Measurements from ENCODE around the gene ARMC3. TPM values are rescaled to one million over a fixed set of nuclear protein-coding genes. Genes with fewer than 3 reads are reported as not detected.

ARMC3 gene
- total RNA-seq, 4 donors from 2014 or later = not detected

- H3K9me3 ChIP-seq = peaks cover 0 to 11% (median 5%) of the 10 kb centered on the region in 3 donors
- H3K4me3 ChIP-seq = no peak overlapping the region
- intact Hi-C loops (cut with DNase I) = no loop called here
- peaks cover 0 to 2% (median 0%) of the 10 kb centered on the region in 4 donors for H3K27me3 ChIP-seq
- 79 to 86% methylated on average over 1 of the region's 1 CpG for WGBS, 2 donors
- no peaks in the 10 kb centered on the region for H3K4me1 ChIP-seq
- DNase-seq = no peak
- TF ChIP-seq CTCF (IDR thresholded peaks at IDR 0.05) = no peak
- no peak overlapping the region for H3K27ac ChIP-seq
- no peaks in the 10 kb centered on the region for H3K36me3 ChIP-seq
Observed at GRCh38 chr10:22942437-22942836, 14.6 kb downstream of the ARMC3 start.

GRCh38 chr10:22945934-22946673, 18.3 kb downstream of the ARMC3 start:
- Histone ChIP-seq H3K4me3 (no peak overlapping the region), H3K36me3 (no peaks in the 10 kb centered on the region), H3K9me3 (peaks cover 0 to 20% (median 5%) of the 10 kb centered on the region in 3 donors), H3K27me3 (peaks cover 0 to 2% (median 0%) of the 10 kb centered on the region in 4 donors), H3K4me1 (no peaks in the 10 kb centered on the region), H3K27ac (no peak overlapping the region)
- 77 to 86% methylated on average over 2 of the region's 2 CpGs for WGBS, 2 donors
- no peak for DNase-seq
- intact Hi-C loops (cut with DNase I) = no loop called here
- TF ChIP-seq CTCF (IDR thresholded peaks at IDR 0.05) (no peak), POLR2A (IDR thresholded peaks at IDR 0.05) (no peak)

GRCh38 chr10:22954970-22955369, 27.1 kb downstream of the ARMC3 start:
- intact Hi-C loops (cut with DNase I) = no loop called here
- Histone ChIP-seq H3K9me3 (no peaks in the 10 kb centered on the region), H3K4me3 (no peak overlapping the region), H3K27me3 (no peaks in the 10 kb centered on the region), H3K27ac (no peak overlapping the region), H3K4me1 (no peaks in the 10 kb centered on the region), H3K36me3 (no peaks in the 10 kb centered on the region)
- WGBS, 2 donors = 59 to 72% methylated on average over 3 of the region's 3 CpGs
- DNase-seq = no peak
- no peak for TF ChIP-seq POLR2A (IDR thresholded peaks at IDR 0.05)

- Histone ChIP-seq H3K27ac (no peak overlapping the region), H3K27me3 (no peaks in the 10 kb centered on the region), H3K36me3 (no peaks in the 10 kb centered on the region), H3K9me3 (no peaks in the 10 kb centered on the region), H3K4me1 (no peaks in the 10 kb centered on the region), H3K4me3 (no peak overlapping the region)
- TF ChIP-seq CTCF (IDR thresholded peaks at IDR 0.05) = no peak
- no peak for TF ChIP-seq POLR2A (IDR thresholded peaks at IDR 0.05)
- DNase-seq = no peak
- intact Hi-C loops (cut with DNase I) = no loop called here
- WGBS, 2 donors = 41 to 57% methylated on average over 2 of the region's 2 CpGs
Observed at GRCh38 chr10:22958338-22958737, 30.5 kb downstream of the ARMC3 start.

GRCh38 chr10:22959292-22959691, 31.4 kb downstream of the ARMC3 start:
- TF ChIP-seq POLR2A (IDR thresholded peaks at IDR 0.05) (no peak), CTCF (IDR thresholded peaks at IDR 0.05) (no peak)
- intact Hi-C loops (cut with DNase I) = no loop called here

More at GRCh38 chr10:22959292-22959691, 31.4 kb downstream of the ARMC3 start:
- DNase-seq = no peak
- Histone ChIP-seq H3K4me3 (no peak overlapping the region), H3K9me3 (no peaks in the 10 kb centered on the region), H3K27ac (no peak overlapping the region), H3K27me3 (no peaks in the 10 kb centered on the region), H3K4me1 (no peaks in the 10 kb centered on the region), H3K36me3 (no peaks in the 10 kb centered on the region)
- 59 to 82% methylated on average over 2 of the region's 2 CpGs for WGBS, 2 donors

Data from esophagus squamous epithelium (tissue), 5 donors.